Osteoblast (primary cell): ENCODE data around the gene ASTN2. TPM values are rescaled to one million over a fixed set of nuclear protein-coding genes. Genes with fewer than 3 reads are reported as not detected.

Source experiments
- DNase-seq: peaks from one replicate; pipeline ENCODE4 v3.0.0; 2011; ENCODE audit warnings: low spot score, mixed read lengths; ENCODE audit not compliant: insufficient read length; ENCODE audit errors: missing footprints
- H2AFZ ChIP-seq: 2 replicates; pipeline ENCODE4 v1.6.0; 2011; ENCODE audit warnings: mild to moderate bottlenecking, low read length
- H3K27ac ChIP-seq: 2 replicates; pipeline ENCODE4 v1.5.1; 2011; ENCODE audit warnings: mild to moderate bottlenecking, low read depth, low read length, moderate library complexity
- H3K27me3 ChIP-seq: 2 replicates; pipeline ENCODE4 v1.6.0; 2012; ENCODE audit warnings: mild to moderate bottlenecking, control low read depth, inconsistent platforms, low read length, moderate library complexity; ENCODE audit not compliant: insufficient read depth
- H3K36me3 ChIP-seq: 2 replicates; pipeline ENCODE4 v1.5.1; 2011; ENCODE audit warnings: mild to moderate bottlenecking, low read length, control low read depth, moderate library complexity; ENCODE audit not compliant: insufficient read depth
- H3K4me1 ChIP-seq: 2 replicates; pipeline ENCODE4 v1.5.1; 2011; ENCODE audit warnings: mild to moderate bottlenecking, low read length, control low read depth, moderate library complexity; ENCODE audit not compliant: insufficient read depth
- H3K4me2 ChIP-seq: 2 replicates; pipeline ENCODE4 v1.6.0; 2011; ENCODE audit warnings: mild to moderate bottlenecking, low read length; ENCODE audit not compliant: insufficient read depth
- H3K4me3 ChIP-seq: fragments of 200-600 bp; sonication (generic); 3 replicates; pipeline ENCODE4 v1.5.1; 2012; ENCODE audit warnings: mild to moderate bottlenecking, low read length, inconsistent platforms; ENCODE audit not compliant: insufficient read depth
- H3K79me2 ChIP-seq: 2 replicates; pipeline ENCODE4 v1.6.0; 2012; ENCODE audit warnings: mild to moderate bottlenecking, low read length, control low read depth, inconsistent platforms; ENCODE audit not compliant: insufficient read depth
- H3K9me3 ChIP-seq: 2 replicates; pipeline ENCODE4 v1.5.1; 2011; ENCODE audit warnings: low read depth, low read length, control low read depth
- H4K20me1 ChIP-seq: 2 replicates; pipeline ENCODE4 v1.6.0; 2012; ENCODE audit warnings: mild to moderate bottlenecking, low read length, control low read depth; ENCODE audit not compliant: insufficient read depth
- CTCF ChIP-seq: IDR thresholded peaks from 2 replicates; pipeline ENCODE4 v1.5.1; 2011; ENCODE audit warnings: mild to moderate bottlenecking, low read depth, low read length, moderate library complexity; ENCODE audit errors: extremely low read depth
- total RNA-seq: library from RNA; depleted of rRNA; stranded (reverse); fragments of >200 nt; gene quantifications from 2 replicates; pipeline ENCODE4 v1.2.3, GENCODE V29; 2012

ASTN2 gene
- total RNA-seq, 1 donor: 4.7 TPM

- DNase-seq: no peak
- TF ChIP-seq CTCF: no peak
- no peaks in the 10 kb centered on the region for H3K4me1 ChIP-seq
- H3K27me3 ChIP-seq: no peaks in the 10 kb centered on the region
- H3K79me2 ChIP-seq: no peaks in the 10 kb centered on the region
- no peaks in the 10 kb centered on the region for H3K36me3 ChIP-seq
- no peak overlapping the region for H3K4me2 ChIP-seq
- H2AFZ ChIP-seq: no peak overlapping the region
- no peak overlapping the region for H3K27ac ChIP-seq
- no peak overlapping the region for H3K4me3 ChIP-seq
- H4K20me1 ChIP-seq: no peaks in the 10 kb centered on the region
- H3K9me3 ChIP-seq: no peaks in the 10 kb centered on the region
Measured at GRCh38 chr9:116795821-116796220, 619.0 kb downstream of the ASTN2 start.

GRCh38 chr9:116792271-116792670, 622.6 kb downstream of the ASTN2 start:
- Histone ChIP-seq H3K27ac (no peak overlapping the region), H4K20me1 (no peaks in the 10 kb centered on the region), H3K9me3 (no peaks in the 10 kb centered on the region), H3K27me3 (no peaks in the 10 kb centered on the region), H2AFZ (no peak overlapping the region), H3K4me3 (no peak overlapping the region), H3K4me1 (no peaks in the 10 kb centered on the region), H3K79me2 (no peaks in the 10 kb centered on the region), H3K36me3 (no peaks in the 10 kb centered on the region), H3K4me2 (no peak overlapping the region)
- no peak for DNase-seq
- TF ChIP-seq CTCF: no peak

- H2AFZ ChIP-seq: no peak overlapping the region
- no peak overlapping the region for H3K27ac ChIP-seq
- H3K4me3 ChIP-seq: no peak overlapping the region
- TF ChIP-seq CTCF: no peak
- DNase-seq: no peak
- H3K4me2 ChIP-seq: no peak overlapping the region
- no peaks in the 10 kb centered on the region for H3K36me3 ChIP-seq
- no peaks in the 10 kb centered on the region for H3K9me3 ChIP-seq
- H3K79me2 ChIP-seq: no peaks in the 10 kb centered on the region
- H3K4me1 ChIP-seq: no peaks in the 10 kb centered on the region
- no peaks in the 10 kb centered on the region for H4K20me1 ChIP-seq
- no peaks in the 10 kb centered on the region for H3K27me3 ChIP-seq
Measured at GRCh38 chr9:116791326-116791725, 623.5 kb downstream of the ASTN2 start.

- no peak overlapping the region for H3K4me2 ChIP-seq
- TF ChIP-seq CTCF: no peak
- no peaks in the 10 kb centered on the region for H3K4me1 ChIP-seq
- no peaks in the 10 kb centered on the region for H3K27me3 ChIP-seq
- no peaks in the 10 kb centered on the region for H3K79me2 ChIP-seq
- no peak overlapping the region for H2AFZ ChIP-seq
- H3K36me3 ChIP-seq: no peaks in the 10 kb centered on the region
- no peak for DNase-seq
- H3K27ac ChIP-seq: no peak overlapping the region
- no peaks in the 10 kb centered on the region for H4K20me1 ChIP-seq
- H3K4me3 ChIP-seq: no peak overlapping the region
- no peaks in the 10 kb centered on the region for H3K9me3 ChIP-seq
Measured at GRCh38 chr9:116789081-116789480, 625.8 kb downstream of the ASTN2 start.
